ENCODE data around the gene DUS2. TPM values are rescaled to one million over a fixed set of nuclear protein-coding genes. Genes with fewer than 3 reads are reported as not detected.

Gene DUS2
- total and polyA plus RNA-seq, 11 donors = 3.8 to 11.5 (median 7.2) TPM

- intact Hi-C loops (cut with DNase I) = no loop called here
- TF ChIP-seq POLR2A (IDR thresholded peaks at IDR 0.05) (no peak), CTCF (IDR thresholded peaks at IDR 0.05) (no peak)
- H3K36me3 ChIP-seq = peaks cover 0 to 65% (median 27%) of the 10 kb centered on the region in 9 donors
- peaks cover 0 to 58% (median 16%) of the 10 kb centered on the region in 12 donors for H3K4me1 ChIP-seq
- peak overlapping the region in 1 of 12 donors; percentile 69 for H3K27ac ChIP-seq
- no peak overlapping the region for H3K4me3 ChIP-seq
- ATAC-seq = no peak
- no peak for DNase-seq
- no peaks in the 10 kb centered on the region for H3K27me3 ChIP-seq
- H3K9me3 ChIP-seq = no peaks in the 10 kb centered on the region
- WGBS, 4 donors = 90 to 99% (median 93%) methylated on average over 1 of the region's 1 CpG
These were observed 48.4 kb downstream of the DUS2 start for GRCh38 chr16:68071518-68071901.

GRCh38 chr16:68072038-68072695 lies 49.1 kb downstream of the DUS2 start:
- no peak overlapping the region for H3K4me3 ChIP-seq
- no peaks in the 10 kb centered on the region for H3K9me3 ChIP-seq
- H3K4me1 ChIP-seq = peaks cover 0 to 58% (median 15%) of the 10 kb centered on the region in 12 donors
- peaks cover 0 to 71% (median 27%) of the 10 kb centered on the region in 9 donors for H3K36me3 ChIP-seq
- peak overlapping the region in 2 of 12 donors; percentile 46 to 69 for H3K27ac ChIP-seq
- intact Hi-C loops (cut with DNase I) = no loop called here
- DNase-seq = peak in 1 of 5 donors; percentile 53
- no peak for TF ChIP-seq CTCF (IDR thresholded peaks at IDR 0.05)
- no peak for TF ChIP-seq POLR2A (IDR thresholded peaks at IDR 0.05)
- peak in 2 of 4 donors; percentile 7 to 26 for ATAC-seq
- H3K27me3 ChIP-seq = no peaks in the 10 kb centered on the region
- 76 to 86% (median 78%) methylated on average over 5 to 9 of the region's 9 CpGs for WGBS, 4 donors

- intact Hi-C loops (cut with DNase I) = no loop called here
- no peaks in the 10 kb centered on the region for H3K9me3 ChIP-seq
- peaks cover 0 to 75% (median 24%) of the 10 kb centered on the region in 12 donors for H3K4me1 ChIP-seq
- peak overlapping the region in 1 of 12 donors; percentile 75 for H3K27ac ChIP-seq
- no peak overlapping the region for H3K4me3 ChIP-seq
- H3K36me3 ChIP-seq = peaks cover 0 to 75% (median 27%) of the 10 kb centered on the region in 9 donors
- no peaks in the 10 kb centered on the region for H3K27me3 ChIP-seq
- 92 to 96% (median 94%) methylated on average over 8 to 9 of the region's 9 CpGs for WGBS, 4 donors
- DNase-seq (no peak), ATAC-seq (no peak)
- no peak for TF ChIP-seq POLR2A (IDR thresholded peaks at IDR 0.05)
- TF ChIP-seq CTCF (IDR thresholded peaks at IDR 0.05) = no peak
These were observed 51.0 kb downstream of the DUS2 start for GRCh38 chr16:68073902-68074760.
